Right atrium auricular region (tissue), 2 donors: ENCODE measurements around the gene GTSE1. TPM values are rescaled to one million over a fixed set of nuclear protein-coding genes. Genes with fewer than 3 reads are reported as not detected.

Experiments used
- DNase-seq: peaks from one replicate; pipeline ENCODE4 v3.0.0-alpha.2; 2019; ENCODE audit warnings: low spot score
- H3K27ac ChIP-seq, 2 donors: fragments of 200-600 bp; sonication (generic); 1 replicate in 1 of 2; 2 replicates in 1 of 2; pipeline ENCODE4 v1.5.1; 2016 to 2019
- H3K27me3 ChIP-seq, 2 donors: fragments of 200-600 bp; sonication (generic); one replicate each; pipeline versions ENCODE4 v1.5.1 to v1.6.0; 2017 to 2019
- H3K36me3 ChIP-seq: fragments of 200-600 bp; sonication (generic); one replicate; pipeline ENCODE4 v1.5.1; 2016
- H3K4me1 ChIP-seq, 2 donors: fragments of 200-600 bp; sonication (generic); one replicate each; pipeline versions ENCODE4 v1.5.1 to v1.6.0; 2017 to 2019
- H3K4me3 ChIP-seq, 2 donors: fragments of 200-600 bp; sonication (generic); 1 replicate in 1 of 2; 2 replicates in 1 of 2; pipeline ENCODE4 v1.5.1; 2017 to 2019; ENCODE audit warnings: mild to moderate bottlenecking in 1 of 2, moderate library complexity in 1 of 2
- H3K9me3 ChIP-seq, 2 donors: fragments of 200-600 bp; sonication (generic); one replicate each; pipeline ENCODE4 v1.5.1; 2019
- total RNA-seq, 2 donors: library from RNA; depleted of rRNA; stranded (reverse); fragments of >200 nt; gene quantifications; one replicate each; pipeline ENCODE4 v1.1.0, GENCODE V29; 2016
- TF ChIP-seq, protein P1 (sequence below), 2 donors: fragments of 200-600 bp; sonication (generic); IDR thresholded peaks; one replicate each; pipeline ENCODE4 v1.5.1; 2019; ENCODE audit warnings: antibody characterized with exemption in 2 of 2

GTSE1 gene
- total RNA-seq, 2 donors from 2014 or later: 0.16 to 0.63 TPM

DNA sequence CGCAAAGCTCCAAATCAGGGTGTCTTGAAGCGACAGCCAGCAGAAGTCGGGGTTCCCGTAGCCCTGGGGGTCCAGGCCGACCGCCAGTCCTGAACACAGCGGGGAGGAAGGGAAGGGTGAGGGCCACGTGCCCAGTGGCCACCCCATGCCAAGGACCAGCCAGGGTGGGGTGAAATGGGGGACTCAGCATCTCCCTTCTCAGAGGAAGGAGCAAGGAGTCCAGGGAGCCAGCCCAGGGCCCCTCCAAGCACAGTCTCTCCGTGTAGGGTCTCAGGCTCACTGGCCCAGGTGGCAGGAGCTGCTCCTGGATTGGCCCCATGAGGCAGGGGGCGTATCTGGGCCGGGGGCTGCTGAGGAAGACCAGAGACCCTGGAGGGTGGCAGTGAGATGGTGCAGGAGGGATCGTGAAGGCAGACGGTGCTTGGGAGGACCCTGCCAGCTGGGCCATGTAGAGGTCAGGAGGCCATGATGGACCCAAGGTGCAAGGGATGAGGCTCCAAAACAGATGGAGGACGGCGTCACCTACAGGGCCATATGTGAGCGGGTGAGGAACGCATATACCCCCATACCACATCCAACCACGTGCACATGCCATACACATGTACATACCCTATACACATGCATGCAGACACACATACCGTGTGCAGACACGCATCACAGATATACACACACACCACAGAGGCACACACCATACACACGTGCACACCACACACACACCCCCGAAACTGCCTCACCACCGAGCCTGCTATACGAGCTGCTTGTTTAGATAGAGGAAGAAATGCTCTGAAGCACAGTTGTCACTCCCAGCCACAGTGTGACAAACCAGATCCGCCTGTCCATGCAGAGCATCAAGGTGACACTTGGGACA, 73.3 kb downstream of the GTSE1 start:
- TF ChIP-seq, protein P1, sequence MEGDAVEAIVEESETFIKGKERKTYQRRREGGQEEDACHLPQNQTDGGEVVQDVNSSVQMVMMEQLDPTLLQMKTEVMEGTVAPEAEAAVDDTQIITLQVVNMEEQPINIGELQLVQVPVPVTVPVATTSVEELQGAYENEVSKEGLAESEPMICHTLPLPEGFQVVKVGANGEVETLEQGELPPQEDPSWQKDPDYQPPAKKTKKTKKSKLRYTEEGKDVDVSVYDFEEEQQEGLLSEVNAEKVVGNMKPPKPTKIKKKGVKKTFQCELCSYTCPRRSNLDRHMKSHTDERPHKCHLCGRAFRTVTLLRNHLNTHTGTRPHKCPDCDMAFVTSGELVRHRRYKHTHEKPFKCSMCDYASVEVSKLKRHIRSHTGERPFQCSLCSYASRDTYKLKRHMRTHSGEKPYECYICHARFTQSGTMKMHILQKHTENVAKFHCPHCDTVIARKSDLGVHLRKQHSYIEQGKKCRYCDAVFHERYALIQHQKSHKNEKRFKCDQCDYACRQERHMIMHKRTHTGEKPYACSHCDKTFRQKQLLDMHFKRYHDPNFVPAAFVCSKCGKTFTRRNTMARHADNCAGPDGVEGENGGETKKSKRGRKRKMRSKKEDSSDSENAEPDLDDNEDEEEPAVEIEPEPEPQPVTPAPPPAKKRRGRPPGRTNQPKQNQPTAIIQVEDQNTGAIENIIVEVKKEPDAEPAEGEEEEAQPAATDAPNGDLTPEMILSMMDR (IDR thresholded peaks at IDR 0.05): no peak

DNA sequence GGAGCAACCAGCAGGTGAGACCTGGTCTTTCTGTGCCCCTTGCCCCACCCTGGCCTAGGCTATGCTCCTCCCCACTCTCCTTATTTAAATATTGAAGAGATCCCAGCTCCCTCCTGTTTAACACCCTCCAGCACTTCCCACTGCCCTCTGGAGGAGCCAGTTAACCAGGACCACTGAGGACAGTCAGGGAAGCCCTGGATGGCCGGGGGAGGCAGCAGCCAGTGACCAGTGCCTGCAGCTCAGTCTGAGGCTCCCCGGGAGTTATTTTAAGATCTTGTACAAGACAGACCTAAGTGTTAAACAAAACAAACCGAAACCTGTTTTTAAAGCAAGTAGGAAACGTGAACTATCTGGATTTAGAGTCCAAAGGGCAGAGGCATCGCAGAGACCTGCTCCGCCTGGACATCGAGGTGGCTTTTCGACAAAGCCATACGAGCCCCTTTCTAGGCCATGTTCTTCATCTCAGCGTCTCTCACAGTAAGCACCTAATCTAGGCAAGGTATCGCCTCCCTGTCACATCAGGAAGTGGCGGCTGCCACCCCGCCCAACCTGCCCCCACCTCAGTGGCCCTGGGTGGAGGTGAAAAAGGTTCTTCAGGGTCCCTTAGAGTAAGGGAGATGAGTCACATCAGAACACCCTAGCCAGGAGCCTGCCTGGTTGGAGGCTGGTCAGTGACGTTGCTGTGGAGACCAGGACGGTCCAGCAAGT, 74.1 kb downstream of the GTSE1 start:
- Histone ChIP-seq H3K36me3 (no peaks in the 10 kb centered on the region), H3K4me1 (no peaks in the 10 kb centered on the region), H3K27ac (no peak overlapping the region), H3K27me3 (no peaks in the 10 kb centered on the region), H3K9me3 (peaks cover 0 to 2% of the 10 kb centered on the region in 2 donors), H3K4me3 (no peak overlapping the region)
- TF ChIP-seq, protein P1 (IDR thresholded peaks at IDR 0.05): no peak
- DNase-seq: no peak

More for the DNA sequence above, 73.3 kb downstream of the GTSE1 start:
- Histone ChIP-seq H3K27ac (no peak overlapping the region), H3K4me1 (no peaks in the 10 kb centered on the region), H3K4me3 (no peak overlapping the region), H3K36me3 (no peaks in the 10 kb centered on the region), H3K9me3 (no peaks in the 10 kb centered on the region), H3K27me3 (no peaks in the 10 kb centered on the region)
- no peak for DNase-seq

DNA sequence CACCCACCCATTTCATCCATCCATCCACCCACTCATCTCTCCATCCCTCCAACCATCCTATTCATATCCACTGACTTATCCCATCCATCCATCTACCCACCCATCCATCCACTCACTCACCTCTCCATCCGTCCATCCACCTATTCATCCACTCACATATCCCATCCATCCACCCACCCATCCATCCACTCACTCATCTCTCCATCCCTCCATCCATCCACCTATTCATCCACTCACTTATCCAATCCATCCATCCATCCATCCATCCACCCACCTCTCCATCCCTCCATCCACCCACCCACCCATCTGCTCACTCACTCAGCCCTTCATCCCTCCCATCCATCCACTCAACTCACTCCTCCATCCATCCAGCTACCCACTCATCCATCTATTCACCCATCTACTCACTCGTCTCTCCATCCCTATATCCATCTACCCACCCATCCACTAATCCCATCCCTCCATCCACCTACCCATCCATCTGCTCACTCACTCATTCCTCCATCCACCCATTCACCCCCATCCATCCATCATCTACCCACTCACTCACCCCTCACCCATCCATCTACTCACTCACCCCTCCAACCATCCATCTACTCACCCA, 75.1 kb downstream of the GTSE1 start:
- Histone ChIP-seq H3K4me3 (no peak overlapping the region), H3K27ac (no peak overlapping the region), H3K36me3 (no peaks in the 10 kb centered on the region), H3K4me1 (no peaks in the 10 kb centered on the region), H3K9me3 (peaks cover 0 to 9% of the 10 kb centered on the region in 2 donors), H3K27me3 (no peaks in the 10 kb centered on the region)
- TF ChIP-seq, protein P1 (IDR thresholded peaks at IDR 0.05): no peak
- DNase-seq: no peak

DNA sequence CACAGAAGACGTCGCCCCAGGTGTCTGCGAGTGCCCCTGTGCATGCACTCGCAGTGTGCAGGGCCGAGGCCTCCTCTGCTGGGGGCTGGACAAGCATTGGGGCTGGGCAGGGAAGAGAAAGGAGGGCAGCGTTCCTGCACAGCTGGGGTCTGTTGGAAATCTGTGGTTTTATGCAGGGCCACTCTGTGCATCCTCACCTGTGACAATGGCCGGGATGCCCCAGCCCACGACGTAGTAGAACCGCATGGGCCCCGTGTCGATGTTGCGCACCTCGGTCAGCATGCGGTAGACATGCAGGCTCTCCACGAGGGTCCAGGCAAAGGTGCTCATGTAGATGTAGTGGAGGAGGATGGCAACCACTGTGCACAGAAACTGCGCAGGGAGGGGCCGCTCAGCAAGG, 76.0 kb downstream of the GTSE1 start:
- Histone ChIP-seq H3K4me1 (peaks cover 0 to 5% of the 10 kb centered on the region in 2 donors), H3K4me3 (no peak overlapping the region), H3K36me3 (no peaks in the 10 kb centered on the region), H3K9me3 (peaks cover 0 to 9% of the 10 kb centered on the region in 2 donors), H3K27me3 (no peaks in the 10 kb centered on the region), H3K27ac (no peak overlapping the region)
- TF ChIP-seq, protein P1 (IDR thresholded peaks at IDR 0.05): no peak
- no peak for DNase-seq

DNA sequence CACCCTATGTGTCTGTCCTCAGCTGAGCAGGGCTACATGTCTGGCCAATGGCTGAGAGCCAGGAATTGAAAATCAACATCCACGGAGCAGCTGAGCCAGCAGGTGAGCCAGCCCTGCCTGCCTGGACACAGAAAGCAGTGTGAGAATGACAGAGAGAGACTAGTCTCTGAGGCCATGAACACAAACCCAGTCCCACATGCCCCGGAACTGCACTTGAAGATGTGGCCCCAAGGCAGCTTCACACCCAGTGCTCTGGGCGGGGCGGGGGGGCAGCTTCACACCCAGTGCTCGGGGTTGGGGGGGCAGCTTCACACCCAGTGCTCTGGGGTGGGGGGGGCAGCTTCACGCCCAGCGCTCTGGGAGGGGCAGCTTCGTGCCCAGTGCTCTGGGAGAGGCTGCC, 76.5 kb downstream of the GTSE1 start:
- no peak for DNase-seq
- Histone ChIP-seq H3K4me1 (peaks cover 0 to 7% of the 10 kb centered on the region in 2 donors), H3K9me3 (peaks cover 0 to 9% of the 10 kb centered on the region in 2 donors), H3K4me3 (no peak overlapping the region), H3K36me3 (no peaks in the 10 kb centered on the region), H3K27ac (no peak overlapping the region), H3K27me3 (no peaks in the 10 kb centered on the region)
- TF ChIP-seq, protein P1 (IDR thresholded peaks at IDR 0.05): no peak
